Limb (tissue), 2 donors: ENCODE results near the gene CACNA1H.

Source experiments
- DNase-seq, 2 donors: peaks; one replicate each; pipeline ENCODE4 v3.0.0-alpha.2; 2016; ENCODE audit errors: extremely low spot score in 2 of 2

CACNA1H gene

GRCh38 chr16:1122398-1122765, 30.5 kb upstream of the CACNA1H start:
- DNase-seq = no peak

- no peak for DNase-seq
These were observed 29.2 kb upstream of the CACNA1H start for GRCh38 chr16:1123525-1124230.

GRCh38 chr16:1124291-1124690, 28.6 kb upstream of the CACNA1H start:
- DNase-seq = no peak

- no peak for DNase-seq
These were observed 28.1 kb upstream of the CACNA1H start for GRCh38 chr16:1124795-1125194.

GRCh38 chr16:1125471-1125870, 27.4 kb upstream of the CACNA1H start:
- DNase-seq = peak; percentile 20 to 79

- DNase-seq = no peak
These were observed 26.9 kb upstream of the CACNA1H start for GRCh38 chr16:1126044-1126443.

GRCh38 chr16:1126586-1126985, 26.3 kb upstream of the CACNA1H start:
- DNase-seq = no peak

- DNase-seq = no peak
These were observed 25.8 kb upstream of the CACNA1H start for GRCh38 chr16:1127101-1127500.

GRCh38 chr16:1127971-1128715, 24.8 kb upstream of the CACNA1H start:
- DNase-seq = no peak

GRCh38 chr16:1129106-1129960, 23.6 kb upstream of the CACNA1H start:
- no peak for DNase-seq

- DNase-seq = no peak
These were observed 22.5 kb upstream of the CACNA1H start for GRCh38 chr16:1130382-1130781.

GRCh38 chr16:1131378-1131994, 21.4 kb upstream of the CACNA1H start:
- no peak for DNase-seq

GRCh38 chr16:1132431-1132830, 20.5 kb upstream of the CACNA1H start:
- DNase-seq = no peak

GRCh38 chr16:1133271-1133670, 19.6 kb upstream of the CACNA1H start:
- no peak for DNase-seq

- DNase-seq = no peak
These were observed 18.9 kb upstream of the CACNA1H start for GRCh38 chr16:1133810-1134520.

GRCh38 chr16:1134776-1135458, 18.0 kb upstream of the CACNA1H start:
- DNase-seq = no peak

- no peak for DNase-seq
These were observed 17.5 kb upstream of the CACNA1H start for GRCh38 chr16:1135459-1135825.

- DNase-seq = no peak
These were observed 15.3 kb upstream of the CACNA1H start for GRCh38 chr16:1137604-1138003.

GRCh38 chr16:1140582-1141162, 12.2 kb upstream of the CACNA1H start:
- DNase-seq = no peak

- DNase-seq = no peak
These were observed 11.7 kb upstream of the CACNA1H start for GRCh38 chr16:1141191-1141590.
